B cell (primary cell): Measurements from ENCODE around the gene NOP53. TPM values are rescaled to one million over a fixed set of nuclear protein-coding genes. Genes with fewer than 3 reads are reported as not detected.

Experiments used
- ATAC-seq: fragments of 200-7000 bp; cut with Tn5 transposase; one replicate; pipeline ENCODE4 v1.10.0; 2021; ENCODE audit warnings: low read depth, mild to moderate bottlenecking, moderate number of reproducible peaks, moderate library complexity
- CTCF ChIA-PET: fragments of 350-600 bp; sonication (Branson Sonifier 250); formaldehyde crosslinking; loops from one replicate; lab custom pipeline; 2021; ENCODE audit warnings: antibody characterized with exemption, inconsistent platforms; lab: Charles Lee
- POLR2A ChIA-PET: fragments of 350-600 bp; sonication (Branson Sonifier 250); formaldehyde crosslinking; loops from one replicate; lab custom pipeline; 2021; ENCODE audit warnings: antibody characterized with exemption; lab: Charles Lee
- DNase-seq: peaks from one replicate; pipeline ENCODE4 v3.0.0; 2013
- H2AFZ ChIP-seq: 2 replicates; pipeline ENCODE4 v1.6.1; 2012; ENCODE audit warnings: mild to moderate bottlenecking, low read depth, low read length; ENCODE audit not compliant: insufficient read depth, poor library complexity, severe bottlenecking
- H3K27ac ChIP-seq, 2 donors: 1 replicate in 1 of 2; 2 replicates in 1 of 2; pipeline ENCODE4 v1.5.1; 2012 to 2013; ENCODE audit warnings: low read length in 2 of 2, mild to moderate bottlenecking in 2 of 2, moderate library complexity in 1 of 2
- H3K27me3 ChIP-seq, 4 experiments: fragments of 200-600 bp in 1 of 4; sonication (generic) in 1 of 4; replicated peaks in 1 of 4; 1 replicate in 2 of 4; 2 replicates in 2 of 4; pipeline versions ENCODE4 v1.6.1 to v1.7.0; 2013 to 2016; ENCODE audit warnings: low read length in 3 of 4, mild to moderate bottlenecking in 2 of 4, mixed read lengths in 1 of 4, moderate library complexity in 1 of 4; ENCODE audit not compliant: insufficient read depth in 4 of 4, control insufficient read depth in 3 of 4; ENCODE audit errors: control extremely low read depth in 1 of 4
- H3K36me3 ChIP-seq, 2 experiments: replicated peaks in 1 of 2; 1 replicate in 1 of 2; 2 replicates in 1 of 2; pipeline versions ENCODE4 v1.6.1 to v1.7.1; 2013; ENCODE audit warnings: low read length in 1 of 2; ENCODE audit not compliant: insufficient read depth in 2 of 2, control insufficient read depth in 1 of 2; ENCODE audit errors: control extremely low read depth in 1 of 2, extremely low read depth in 1 of 2
- H3K4me1 ChIP-seq, 2 donors: fragments of 200-600 bp in 1 of 2; sonication (generic) in 1 of 2; 1 replicate in 1 of 2; 2 replicates in 1 of 2; pipeline versions ENCODE4 v1.5.1 to v1.6.1; 2013 to 2017; ENCODE audit warnings: low read length in 2 of 2; ENCODE audit not compliant: control insufficient read depth in 2 of 2, insufficient read depth in 2 of 2
- H3K4me2 ChIP-seq: replicated peaks from 2 replicates; pipeline ENCODE3; 2012; ENCODE audit warnings: mild to moderate bottlenecking, low read depth, low read length; ENCODE audit not compliant: poor library complexity, severe bottlenecking
- H3K4me3 ChIP-seq, 5 experiments: fragments of 200-600 bp in 1 of 5; sonication (generic) in 1 of 5; 1 replicate in 3 of 5; 2 replicates in 2 of 5; pipeline versions ENCODE4 v1.5.1 to v1.7.0; 2011 to 2016; ENCODE audit warnings: low read length in 4 of 5, mild to moderate bottlenecking in 4 of 5, low read depth in 2 of 5, control low read depth in 1 of 5, moderate library complexity in 1 of 5; ENCODE audit not compliant: insufficient read depth in 1 of 5; ENCODE audit errors: control extremely low read depth in 1 of 5, extremely low read depth in 1 of 5
- H3K79me2 ChIP-seq: fragments of 200-600 bp; sonication (generic); one replicate; pipeline ENCODE4 v1.6.0; 2016; ENCODE audit warnings: low read length; ENCODE audit not compliant: control insufficient read depth, insufficient read depth
- H3K9ac ChIP-seq: fragments of 200-600 bp; sonication (generic); 2 replicates; pipeline ENCODE4 v1.6.1; 2017; ENCODE audit warnings: mild to moderate bottlenecking, low read length, moderate library complexity
- H3K9me3 ChIP-seq, 3 donors: one replicate each; pipeline versions ENCODE4 v1.6.1 to v1.7.1; 2013; ENCODE audit warnings: low read length in 2 of 3; ENCODE audit not compliant: control insufficient read depth in 2 of 3, insufficient read depth in 1 of 3; ENCODE audit errors: control extremely low read depth in 1 of 3
- H4K20me1 ChIP-seq: 2 replicates; pipeline ENCODE4 v1.6.0; 2012; ENCODE audit warnings: mild to moderate bottlenecking, low read length; ENCODE audit not compliant: insufficient read depth, control insufficient read depth, poor library complexity, severe bottlenecking
- H3K27ac Mint-ChIP-seq: one replicate; pipeline ENCODE4 v1.8.0; 2021; ENCODE audit warnings: mixed read lengths
- H3K27me3 Mint-ChIP-seq: one replicate; pipeline ENCODE4 v1.8.0; 2021; ENCODE audit warnings: mixed read lengths
- H3K4me1 Mint-ChIP-seq: one replicate; pipeline ENCODE4 v1.8.0; 2021; ENCODE audit warnings: mixed read lengths
- H3K4me3 Mint-ChIP-seq: one replicate; pipeline ENCODE4 v1.8.0; 2021; ENCODE audit warnings: mixed read lengths
- H3K9me3 Mint-ChIP-seq: one replicate; pipeline ENCODE4 v1.8.0; 2022; ENCODE audit warnings: mixed read lengths; ENCODE audit not compliant: insufficient read depth
- EZH2 ChIP-seq: IDR thresholded peaks from 2 replicates; pipeline ENCODE4 v1.6.1; 2012; ENCODE audit warnings: borderline replicate concordance, low read depth, mild to moderate bottlenecking, moderate library complexity, low read length; ENCODE audit not compliant: insufficient read depth, poor library complexity, severe bottlenecking
- WGBS: methylation state at CpG from one replicate; pipeline ENCODE4 v1.1.5; 2013; ENCODE audit warnings: missing lambda C conversion rate; ENCODE audit not compliant: insufficient coverage; 5-methylcytosine and 5-hydroxymethylcytosine counted together
- intact Hi-C: fragments of 100-400 bp; cut with micrococcal nuclease; formaldehyde crosslinking; loops from one replicate; pipeline ENCODE4 v1.10.0; 2022
- polyA plus RNA-seq: library from polyadenylated mRNA; depleted of rRNA; stranded (reverse); fragments of >200 nt; gene quantifications from 2 replicates; pipeline ENCODE4 v1.2.3, GENCODE V29; 2012
- total RNA-seq, 2 donors: library from RNA; stranded (reverse); fragments of 120-200 nt in 1 of 2; gene quantifications; 1 replicate in 1 of 2; 2 replicates in 1 of 2; pipeline versions ENCODE4 v1.2.3 to v1.2.4, GENCODE V29; 2013 to 2022
- TF ChIP-seq, protein P1 (sequence below): fragments of 200-600 bp; IDR thresholded peaks from one replicate; pipeline ENCODE4 v1.8.0; 2022; ENCODE audit warnings: antibody characterized with exemption, mild to moderate bottlenecking

Gene NOP53
- total and polyA plus RNA-seq, 2 donors (not counting 1 experiment from before 2014, with no cell fraction given): 526 to 978 TPM

DNA sequence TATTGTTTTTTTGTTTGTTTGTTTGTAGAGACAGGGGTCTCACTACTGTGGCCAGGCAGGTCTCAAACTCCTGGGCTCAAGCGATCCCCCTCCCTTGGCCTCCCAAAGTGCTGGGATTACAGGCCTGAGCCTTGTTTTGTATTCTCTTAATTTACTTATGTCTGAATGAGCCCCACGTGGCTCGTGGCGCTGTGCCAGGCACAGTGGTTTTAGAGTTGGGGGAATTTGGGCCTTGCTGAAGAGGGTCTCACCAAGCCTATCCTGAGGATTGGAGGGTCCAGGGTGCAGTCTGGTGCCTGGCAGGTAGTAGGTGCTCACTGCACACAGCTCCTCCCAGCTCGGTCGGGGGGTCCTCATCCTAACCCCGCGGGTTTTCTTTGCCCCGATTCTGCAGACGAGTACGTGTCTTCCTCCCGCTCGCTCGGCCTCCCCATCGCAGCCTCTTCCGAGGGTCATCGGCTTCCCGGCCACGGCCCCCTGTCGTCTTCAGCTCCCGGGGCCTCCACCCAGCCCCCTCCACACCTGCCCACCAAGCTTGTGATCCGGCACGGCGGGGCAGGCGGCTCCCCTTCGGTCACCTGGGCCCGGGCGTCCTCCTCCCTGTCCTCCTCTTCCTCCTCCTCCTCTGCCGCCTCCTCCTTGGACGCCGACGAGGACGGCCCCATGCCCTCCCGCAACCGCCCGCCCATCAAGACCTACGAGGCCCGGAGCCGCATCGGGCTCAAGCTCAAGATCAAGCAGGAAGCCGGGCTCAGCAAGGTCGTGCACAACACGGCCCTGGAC, 44.2 kb upstream of the NOP53 start:
- no peak overlapping the region for H3K4me3 ChIP-seq
- Mint-ChIP-seq H3K4me3 (no peak overlapping the region), H3K4me1 (no peaks in the 10 kb centered on the region), H3K9me3 (no peaks in the 10 kb centered on the region), H3K27me3 (no peaks in the 10 kb centered on the region), H3K27ac (no peak overlapping the region)
- no peak for TF ChIP-seq EZH2
- TF ChIP-seq, protein P1, sequence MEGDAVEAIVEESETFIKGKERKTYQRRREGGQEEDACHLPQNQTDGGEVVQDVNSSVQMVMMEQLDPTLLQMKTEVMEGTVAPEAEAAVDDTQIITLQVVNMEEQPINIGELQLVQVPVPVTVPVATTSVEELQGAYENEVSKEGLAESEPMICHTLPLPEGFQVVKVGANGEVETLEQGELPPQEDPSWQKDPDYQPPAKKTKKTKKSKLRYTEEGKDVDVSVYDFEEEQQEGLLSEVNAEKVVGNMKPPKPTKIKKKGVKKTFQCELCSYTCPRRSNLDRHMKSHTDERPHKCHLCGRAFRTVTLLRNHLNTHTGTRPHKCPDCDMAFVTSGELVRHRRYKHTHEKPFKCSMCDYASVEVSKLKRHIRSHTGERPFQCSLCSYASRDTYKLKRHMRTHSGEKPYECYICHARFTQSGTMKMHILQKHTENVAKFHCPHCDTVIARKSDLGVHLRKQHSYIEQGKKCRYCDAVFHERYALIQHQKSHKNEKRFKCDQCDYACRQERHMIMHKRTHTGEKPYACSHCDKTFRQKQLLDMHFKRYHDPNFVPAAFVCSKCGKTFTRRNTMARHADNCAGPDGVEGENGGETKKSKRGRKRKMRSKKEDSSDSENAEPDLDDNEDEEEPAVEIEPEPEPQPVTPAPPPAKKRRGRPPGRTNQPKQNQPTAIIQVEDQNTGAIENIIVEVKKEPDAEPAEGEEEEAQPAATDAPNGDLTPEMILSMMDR: no peak
- peaks cover 22% of the 10 kb centered on the region for H4K20me1 ChIP-seq
- no peaks in the 10 kb centered on the region for H3K4me1 ChIP-seq
- H3K36me3 ChIP-seq: peaks cover 0 to 29% of the 10 kb centered on the region in 2 experiments
- H3K27ac ChIP-seq: no peak overlapping the region
- no peak overlapping the region for H3K9ac ChIP-seq
- no peak overlapping the region for H2AFZ ChIP-seq
- H3K4me2 ChIP-seq: no peak overlapping the region
- ATAC-seq (no peak), DNase-seq (no peak)
- 97% methylated on average over 34 of the region's 43 CpGs for WGBS
- no peaks in the 10 kb centered on the region for H3K27me3 ChIP-seq
- POLR2A ChIA-PET: no interaction called here
- intact Hi-C loops: no loop called here
- no peaks in the 10 kb centered on the region for H3K79me2 ChIP-seq
- H3K9me3 ChIP-seq: no peaks in the 10 kb centered on the region
- CTCF ChIA-PET: interaction anchor here (6.2 kb wide), 1 partner anchor 265 kb away, joined by 106 read pairs; no protein-coding TSS in a partner anchor
